ENCODE data around the gene PANX1.

Gene PANX1

GRCh38 chr11:94129512-94130297 lies 1.1 kb downstream of the PANX1 start:
- peak overlapping the region; percentile 70 for H3K4me3 ChIP-seq (ENCODE audit: low read length)
- TF ChIP-seq CTCF (conservative IDR thresholded peaks at IDR 0.05; ENCODE audit: low read depth, low read length) = no peak
- no peak for DNase-seq (ENCODE audit: low read depth)

GRCh38 chr11:94130298-94131046 lies 1.8 kb downstream of the PANX1 start:
- no peak for TF ChIP-seq CTCF (conservative IDR thresholded peaks at IDR 0.05; ENCODE audit: low read depth, low read length)
- DNase-seq (ENCODE audit: low read depth) = no peak
- H3K4me3 ChIP-seq (ENCODE audit: low read length) = peak overlapping the region; percentile 70

GRCh38 chr11:94131047-94131717 lies 2.5 kb downstream of the PANX1 start:
- no peak for TF ChIP-seq CTCF (conservative IDR thresholded peaks at IDR 0.05; ENCODE audit: low read depth, low read length)
- H3K4me3 ChIP-seq (ENCODE audit: low read length) = no peak overlapping the region
- no peak for DNase-seq (ENCODE audit: low read depth)

- DNase-seq (ENCODE audit: low read depth) = no peak
- H3K4me3 ChIP-seq (ENCODE audit: low read length) = no peak overlapping the region
- no peak for TF ChIP-seq CTCF (conservative IDR thresholded peaks at IDR 0.05; ENCODE audit: low read depth, low read length)
Observed at GRCh38 chr11:94131718-94132115, 3.1 kb downstream of the PANX1 start.

GRCh38 chr11:94132152-94132558 lies 3.5 kb downstream of the PANX1 start:
- DNase-seq (ENCODE audit: low read depth) = peak; percentile 51
- H3K4me3 ChIP-seq (ENCODE audit: low read length) = no peak overlapping the region
- no peak for TF ChIP-seq CTCF (conservative IDR thresholded peaks at IDR 0.05; ENCODE audit: low read depth, low read length)

- TF ChIP-seq CTCF (conservative IDR thresholded peaks at IDR 0.05; ENCODE audit: low read depth, low read length) = no peak
- H3K4me3 ChIP-seq (ENCODE audit: low read length) = no peak overlapping the region
- DNase-seq (ENCODE audit: low read depth) = no peak
Observed at GRCh38 chr11:94132823-94133408, 4.3 kb downstream of the PANX1 start.

All from retinal pigment epithelial cell (primary cell).